Measurements from ENCODE around the gene VAC14.

The VAC14 gene

DNA sequence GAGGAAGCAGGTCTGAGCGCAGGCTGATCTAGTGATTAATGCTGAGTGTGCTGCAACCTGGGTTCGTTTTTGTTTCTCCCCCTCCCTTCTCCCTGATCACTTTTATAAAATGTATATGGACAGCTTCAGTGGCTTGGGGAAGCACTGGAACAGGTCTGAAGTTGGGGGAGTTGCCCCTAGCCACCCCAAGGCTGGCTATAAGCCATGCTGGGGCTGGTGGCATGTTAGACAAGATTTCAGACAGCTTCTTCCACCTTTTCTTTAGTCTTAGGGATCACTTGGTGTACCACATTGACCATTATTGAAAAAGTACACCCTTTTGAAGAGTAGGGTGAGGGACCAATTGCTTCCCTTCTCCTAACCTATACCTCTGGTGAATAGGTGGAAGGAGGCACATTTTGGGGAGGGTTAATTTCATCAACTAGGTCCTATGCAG lies 3.8 kb upstream of the VAC14 start:
- TF ChIP-seq, protein P1, sequence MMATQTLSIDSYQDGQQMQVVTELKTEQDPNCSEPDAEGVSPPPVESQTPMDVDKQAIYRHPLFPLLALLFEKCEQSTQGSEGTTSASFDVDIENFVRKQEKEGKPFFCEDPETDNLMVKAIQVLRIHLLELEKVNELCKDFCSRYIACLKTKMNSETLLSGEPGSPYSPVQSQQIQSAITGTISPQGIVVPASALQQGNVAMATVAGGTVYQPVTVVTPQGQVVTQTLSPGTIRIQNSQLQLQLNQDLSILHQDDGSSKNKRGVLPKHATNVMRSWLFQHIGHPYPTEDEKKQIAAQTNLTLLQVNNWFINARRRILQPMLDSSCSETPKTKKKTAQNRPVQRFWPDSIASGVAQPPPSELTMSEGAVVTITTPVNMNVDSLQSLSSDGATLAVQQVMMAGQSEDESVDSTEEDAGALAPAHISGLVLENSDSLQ (IDR thresholded peaks at IDR 0.05): no peak
- TF ChIP-seq FOXM1 (IDR thresholded peaks at IDR 0.05; ENCODE audit: borderline replicate concordance) (no peak), LEF1 (IDR thresholded peaks at IDR 0.05; ENCODE audit: borderline replicate concordance) (no peak), ELF4 (IDR thresholded peaks at IDR 0.05) (no peak), BHLHE40 (IDR thresholded peaks at IDR 0.05; ENCODE audit: borderline replicate concordance) (no peak), FOXA1 (IDR thresholded peaks at IDR 0.05) (no peak), HDGF (IDR thresholded peaks at IDR 0.05; ENCODE audit: borderline replicate concordance) (no peak), CTBP1 (IDR thresholded peaks at IDR 0.05; ENCODE audit: borderline replicate concordance) (no peak)
- POLR2A ChIA-PET: no interaction called here
- no peak for DNase-seq (ENCODE audit: extremely low spot score)
- CTCF ChIA-PET: no interaction called here

DNA sequence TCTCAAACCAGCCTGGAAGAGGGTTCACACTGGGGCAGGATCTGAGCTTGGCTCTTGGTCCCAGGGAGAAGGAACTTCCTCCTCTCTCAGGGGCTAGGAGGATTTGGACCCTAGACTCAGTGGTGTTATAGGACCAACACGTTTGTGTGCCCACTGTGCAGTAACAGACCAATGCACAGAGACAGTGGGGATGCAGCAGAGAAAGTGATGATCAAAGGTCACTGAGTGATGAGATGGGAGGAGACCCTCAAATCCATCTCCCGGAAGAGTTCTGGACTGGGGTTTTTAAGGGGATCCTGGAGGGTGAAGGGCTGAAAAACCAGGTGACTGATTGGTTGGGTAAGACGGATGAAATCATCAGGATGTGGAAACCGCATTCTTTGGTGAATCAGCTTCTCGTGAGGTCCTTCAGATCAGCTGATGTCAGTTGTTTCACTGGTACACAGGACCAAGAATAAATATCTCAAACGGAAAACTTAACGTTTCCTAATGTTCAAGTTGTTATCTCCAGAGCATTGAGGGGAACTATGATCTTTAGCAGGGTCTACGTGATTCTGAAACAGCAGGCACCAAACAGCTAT lies 3.3 kb upstream of the VAC14 start:
- ChIA-PET CTCF (no interaction called here), POLR2A (no interaction called here)
- DNase-seq (ENCODE audit: extremely low spot score): no peak
- no peak for TF ChIP-seq ZNF384 (IDR thresholded peaks at IDR 0.05)
- no peak for TF ChIP-seq FOXA1 (IDR thresholded peaks at IDR 0.05)
- TF ChIP-seq FOXK2 (IDR thresholded peaks at IDR 0.05): no peak
- no peak for TF ChIP-seq L3MBTL2 (conservative IDR thresholded peaks at IDR 0.05)
- no peak for TF ChIP-seq ARNT (IDR thresholded peaks at IDR 0.05)
- TF ChIP-seq TARDBP (IDR thresholded peaks at IDR 0.05): no peak

DNA sequence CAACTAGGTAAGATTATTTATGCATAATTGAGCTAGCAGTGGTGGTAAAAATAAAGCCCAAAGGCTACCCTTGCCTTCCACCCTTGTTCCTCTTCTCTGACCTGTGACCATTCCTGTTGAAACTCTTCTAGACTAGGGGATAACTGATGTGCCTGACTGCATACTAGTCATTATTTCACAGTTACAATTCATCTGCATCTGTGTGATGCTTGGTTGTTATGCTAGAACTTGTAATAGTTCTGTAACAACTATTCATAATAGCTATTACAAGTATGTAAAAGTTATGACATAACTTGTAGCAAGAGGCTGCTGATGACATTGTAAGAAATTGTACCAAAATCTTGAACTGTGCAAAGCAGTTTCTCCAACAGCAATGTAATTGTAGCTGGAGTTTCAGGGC lies 2.4 kb upstream of the VAC14 start:
- POLR2A ChIA-PET: interaction anchor here (0.6 kb wide), 1 partner anchor 1062 kb away, joined by 3 read pairs; no protein-coding TSS in a partner anchor
- TF ChIP-seq HDGF (IDR thresholded peaks at IDR 0.05; ENCODE audit: borderline replicate concordance): no peak
- TF ChIP-seq L3MBTL2 (conservative IDR thresholded peaks at IDR 0.05): no peak
- no peak for TF ChIP-seq NFRKB (IDR thresholded peaks at IDR 0.05)
- TF ChIP-seq ZNF384 (IDR thresholded peaks at IDR 0.05): no peak
- TF ChIP-seq SUZ12 (IDR thresholded peaks at IDR 0.05): no peak
- no peak for TF ChIP-seq SP1 (IDR thresholded peaks at IDR 0.05)
- DNase-seq (ENCODE audit: extremely low spot score): no peak
- CTCF ChIA-PET: no interaction called here

DNA sequence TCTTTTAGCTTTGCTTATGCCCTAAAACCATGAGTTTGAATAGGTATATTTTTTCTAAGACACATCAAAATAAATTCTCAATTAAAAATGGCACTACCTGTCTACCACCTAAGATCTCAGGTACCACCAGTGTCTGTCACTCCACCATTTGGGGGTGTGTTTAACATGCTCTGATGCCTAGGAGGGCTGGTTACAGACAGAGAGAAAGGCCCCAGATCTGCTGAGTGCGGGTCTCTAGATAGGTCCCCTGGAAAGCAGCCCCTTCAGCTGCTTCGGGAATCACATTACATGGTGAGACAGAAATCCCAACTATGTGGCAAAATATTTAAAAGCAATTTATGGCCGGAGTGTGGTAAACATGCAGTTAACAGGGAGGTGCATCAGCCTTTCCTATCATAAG lies 653 bp upstream of the VAC14 start:
- CTCF ChIA-PET: interaction anchor here (0.6 kb wide), 1 partner anchor 510 kb away, joined by 3 read pairs; no protein-coding TSS in a partner anchor
- DNase-seq (ENCODE audit: extremely low spot score): no peak
- TF ChIP-seq L3MBTL2 (conservative IDR thresholded peaks at IDR 0.05): no peak
- no peak for TF ChIP-seq BHLHE40 (IDR thresholded peaks at IDR 0.05; ENCODE audit: borderline replicate concordance)
- no peak for TF ChIP-seq ZNF384 (IDR thresholded peaks at IDR 0.05)
- no peak for TF ChIP-seq ELF4 (IDR thresholded peaks at IDR 0.05)
- TF ChIP-seq, protein P1 (IDR thresholded peaks at IDR 0.05): no peak
- no peak for TF ChIP-seq TARDBP (IDR thresholded peaks at IDR 0.05)
- no peak for TF ChIP-seq LEF1 (IDR thresholded peaks at IDR 0.05; ENCODE audit: borderline replicate concordance)
- TF ChIP-seq HDGF (IDR thresholded peaks at IDR 0.05; ENCODE audit: borderline replicate concordance): no peak
- no peak for TF ChIP-seq SUZ12 (IDR thresholded peaks at IDR 0.05)
- TF ChIP-seq ARNT (IDR thresholded peaks at IDR 0.05): no peak
- TF ChIP-seq CTBP1 (IDR thresholded peaks at IDR 0.05; ENCODE audit: borderline replicate concordance): no peak
- TF ChIP-seq NFRKB (IDR thresholded peaks at IDR 0.05): no peak
- no peak for TF ChIP-seq FOXA1 (IDR thresholded peaks at IDR 0.05)
- TF ChIP-seq FOXM1 (IDR thresholded peaks at IDR 0.05; ENCODE audit: borderline replicate concordance): no peak
- no peak for TF ChIP-seq SP1 (IDR thresholded peaks at IDR 0.05)
- no peak for TF ChIP-seq FOXK2 (IDR thresholded peaks at IDR 0.05)
- POLR2A ChIA-PET: interaction anchor here (1.0 to 1.2 kb wide), 2 partner anchors 51 to 52 kb away, joined by 3 read pairs; no protein-coding TSS in a partner anchor

DNA sequence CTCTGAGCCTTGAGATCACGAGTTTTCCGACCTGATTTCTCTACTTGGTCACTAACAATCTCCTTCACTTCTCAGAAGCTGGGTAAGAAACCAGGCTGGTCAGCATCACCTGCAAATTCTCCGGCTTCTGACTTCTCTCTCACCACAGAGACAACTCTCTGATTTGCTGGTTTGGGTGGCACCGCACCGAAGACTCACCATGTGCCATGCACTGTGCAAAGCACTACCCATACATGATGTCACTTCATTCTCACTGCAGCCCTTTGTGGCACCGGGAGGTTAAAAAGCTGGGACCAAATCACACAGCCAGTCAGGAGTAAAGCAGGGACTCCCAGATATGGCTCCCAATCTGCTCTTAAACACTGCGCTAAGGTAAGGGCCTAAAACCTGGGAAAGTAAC lies 647 bp downstream of the VAC14 start:
- DNase-seq (ENCODE audit: extremely low spot score): no peak
- POLR2A ChIA-PET: interaction anchor here (1.3 kb wide), 1 partner anchor 9 kb away, joined by 6 read pairs; no protein-coding TSS in a partner anchor
- CTCF ChIA-PET: no interaction called here
- TF ChIP-seq HDGF (IDR thresholded peaks at IDR 0.05; ENCODE audit: borderline replicate concordance): no peak
- no peak for TF ChIP-seq NFRKB (IDR thresholded peaks at IDR 0.05)

DNA sequence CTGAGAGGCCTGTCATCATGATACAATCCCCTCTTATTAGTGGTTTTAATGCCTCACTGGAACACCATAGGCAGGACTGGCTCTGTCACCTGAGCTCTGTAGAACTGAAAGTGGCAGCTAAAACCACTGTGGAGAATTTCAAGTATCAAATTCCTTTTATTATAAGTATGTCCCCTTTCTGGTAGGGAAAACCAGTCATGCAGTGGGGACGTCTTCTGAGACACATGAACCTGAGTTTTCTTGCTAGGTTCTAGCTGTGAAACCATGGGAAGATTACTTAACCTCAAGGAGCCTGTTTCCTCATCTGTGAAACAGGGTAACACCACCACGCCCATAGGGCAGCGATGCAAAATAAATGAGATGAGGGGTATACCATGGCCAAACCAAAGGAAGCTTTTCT lies 4.7 kb downstream of the VAC14 start:
- ChIA-PET POLR2A (no interaction called here), CTCF (no interaction called here)
- no peak for TF ChIP-seq FOXK2 (IDR thresholded peaks at IDR 0.05)
- TF ChIP-seq HDGF (IDR thresholded peaks at IDR 0.05; ENCODE audit: borderline replicate concordance): no peak
- TF ChIP-seq SUZ12 (IDR thresholded peaks at IDR 0.05): no peak
- TF ChIP-seq LEF1 (IDR thresholded peaks at IDR 0.05; ENCODE audit: borderline replicate concordance): no peak
- TF ChIP-seq BHLHE40 (IDR thresholded peaks at IDR 0.05; ENCODE audit: borderline replicate concordance): no peak
- TF ChIP-seq FOXM1 (IDR thresholded peaks at IDR 0.05; ENCODE audit: borderline replicate concordance): no peak
- TF ChIP-seq, protein P1 (IDR thresholded peaks at IDR 0.05): no peak
- no peak for TF ChIP-seq SP1 (IDR thresholded peaks at IDR 0.05)
- no peak for TF ChIP-seq NFRKB (IDR thresholded peaks at IDR 0.05)
- no peak for TF ChIP-seq CTBP1 (IDR thresholded peaks at IDR 0.05; ENCODE audit: borderline replicate concordance)
- no peak for TF ChIP-seq ELF4 (IDR thresholded peaks at IDR 0.05)
- no peak for TF ChIP-seq FOXA1 (IDR thresholded peaks at IDR 0.05)
- no peak for TF ChIP-seq ZNF384 (IDR thresholded peaks at IDR 0.05)
- no peak for TF ChIP-seq L3MBTL2 (conservative IDR thresholded peaks at IDR 0.05)
- TF ChIP-seq TARDBP (IDR thresholded peaks at IDR 0.05): no peak
- no peak for TF ChIP-seq ARNT (IDR thresholded peaks at IDR 0.05)

More for the DNA sequence above, 4.7 kb downstream of the VAC14 start:
- no peak for DNase-seq (ENCODE audit: extremely low spot score)
